IMR-90 (cell line): ENCODE results near the gene ITPRIP. TPM values are rescaled to one million over a fixed set of nuclear protein-coding genes. Genes with fewer than 3 reads are reported as not detected.
A peak's percentile ranks its signal among the peaks of the same experiment; 100 is the strongest.

ENCODE experiments used
- ATAC-seq: fragments of 200-7000 bp; cut with Tn5 transposase; 2 replicates; pipeline ENCODE4 v1.9.1; 2020; ENCODE audit warnings: low read depth, mild to moderate bottlenecking, moderate library complexity
- BruUV-seq: library from RNA; stranded (reverse); fragments of 400-500 nt; replicated peaks from 2 replicates; lab custom pipeline; 2021; lab: Mats Ljungman, UMichigan
- CTCF ChIA-PET: fragments of 300-600 bp; formaldehyde crosslinking; extraction: SDS; loops from one replicate; lab custom pipeline; 2021; ENCODE audit warnings: antibody characterized with exemption; lab: Yijun Ruan, JAX
- POLR2A ChIA-PET: fragments of 300-600 bp; sonication (Branson Sonifier 250); formaldehyde crosslinking; loops from one replicate; lab custom pipeline; 2022; ENCODE audit warnings: antibody characterized with exemption; ENCODE audit not compliant: unreplicated experiment; lab: Charles Lee
- DNase-seq: peaks from one replicate; pipeline ENCODE4 v3.0.0; 2013
- H2AFZ ChIP-seq: replicated peaks from 2 replicates; pipeline ENCODE3; 2013; ENCODE audit warnings: low read length, mild to moderate bottlenecking; ENCODE audit not compliant: poor library complexity
- H2AK5ac ChIP-seq: 2 replicates; pipeline ENCODE4 v1.6.1; 2013; ENCODE audit warnings: low read depth, low read length, inconsistent platforms
- H2AK9ac ChIP-seq: replicated peaks from 2 replicates; pipeline ENCODE3; 2013; ENCODE audit warnings: mild to moderate bottlenecking, low read depth, low read length, moderate library complexity; ENCODE audit not compliant: poor library complexity
- H2BK120ac ChIP-seq: 2 replicates; pipeline ENCODE4 v1.6.1; 2013; ENCODE audit warnings: low read depth, low read length, inconsistent platforms
- H2BK15ac ChIP-seq: 3 replicates; pipeline ENCODE4 v1.6.1; 2013; ENCODE audit warnings: low read depth, low read length, inconsistent platforms
- H2BK20ac ChIP-seq: 2 replicates; pipeline ENCODE4 v1.6.1; 2013; ENCODE audit warnings: low read depth, mild to moderate bottlenecking, inconsistent platforms, low read length, moderate library complexity
- H2BK5ac ChIP-seq: 2 replicates; pipeline ENCODE4 v1.6.1; 2013; ENCODE audit warnings: mild to moderate bottlenecking, low read depth, low read length, inconsistent platforms; ENCODE audit not compliant: poor library complexity, severe bottlenecking
- H3K14ac ChIP-seq: replicated peaks from 2 replicates; pipeline ENCODE4 v1.6.1; 2013; ENCODE audit warnings: low read depth, low read length, inconsistent platforms
- H3K18ac ChIP-seq: 2 replicates; pipeline ENCODE4 v1.6.1; 2013; ENCODE audit warnings: low read depth, low read length, control low read depth
- H3K23ac ChIP-seq: 2 replicates; pipeline ENCODE4 v1.6.1; 2013; ENCODE audit warnings: low read depth, low read length, inconsistent platforms
- H3K27ac ChIP-seq: 2 replicates; pipeline ENCODE4 v1.5.1; 2013; ENCODE audit warnings: mild to moderate bottlenecking, control low read depth, low read length; ENCODE audit not compliant: insufficient read depth
- H3K27me3 ChIP-seq: 2 replicates; pipeline ENCODE4 v1.6.1; 2013; ENCODE audit warnings: low read length; ENCODE audit not compliant: control insufficient read depth, insufficient read depth
- H3K36me3 ChIP-seq: 2 replicates; pipeline ENCODE4 v1.6.1; 2013; ENCODE audit warnings: low read length, mixed read lengths; ENCODE audit not compliant: control insufficient read depth, insufficient read depth
- H3K4ac ChIP-seq: 2 replicates; pipeline ENCODE4 v1.6.1; 2013; ENCODE audit warnings: low read depth, low read length, inconsistent platforms
- H3K4me1 ChIP-seq: 2 replicates; pipeline ENCODE4 v1.6.1; 2013; ENCODE audit warnings: low read length, mixed read lengths; ENCODE audit not compliant: control insufficient read depth, insufficient read depth
- H3K4me2 ChIP-seq: 2 replicates; pipeline ENCODE4 v1.6.1; 2013; ENCODE audit warnings: low read depth, mild to moderate bottlenecking, control low read depth, low read length, moderate library complexity
- H3K4me3 ChIP-seq: 2 replicates; pipeline ENCODE4 v1.5.1; 2013; ENCODE audit warnings: low read depth, mild to moderate bottlenecking, control low read depth, low read length, moderate library complexity; ENCODE audit not compliant: insufficient read depth
- H3K56ac ChIP-seq: 2 replicates; pipeline ENCODE4 v1.6.1; 2013; ENCODE audit warnings: low read length, inconsistent platforms; ENCODE audit not compliant: insufficient read depth; ENCODE audit errors: extremely low read depth
- H3K79me1 ChIP-seq, 2 experiments: 2 replicates each; pipeline ENCODE4 v1.6.1; 2013; ENCODE audit warnings: low read length in 2 of 2, inconsistent platforms in 1 of 2, low read depth in 1 of 2
- H3K9ac ChIP-seq: 2 replicates; pipeline ENCODE4 v1.6.1; 2013; ENCODE audit warnings: low read depth, low read length, control low read depth
- H3K9me1 ChIP-seq: 2 replicates; pipeline ENCODE4 v1.6.1; 2013; ENCODE audit warnings: low read length, inconsistent platforms; ENCODE audit not compliant: insufficient read depth
- H3K9me3 ChIP-seq: 2 replicates; pipeline ENCODE4 v1.6.1; 2013; ENCODE audit warnings: low read length; ENCODE audit not compliant: control insufficient read depth, insufficient read depth
- H4K20me1 ChIP-seq: 2 replicates; pipeline ENCODE4 v1.6.1; 2013; ENCODE audit warnings: low read length, inconsistent platforms; ENCODE audit not compliant: insufficient read depth
- H4K5ac ChIP-seq: 2 replicates; pipeline ENCODE4 v1.6.1; 2013; ENCODE audit warnings: mild to moderate bottlenecking, low read depth, low read length, control low read depth
- H4K8ac ChIP-seq, 2 experiments: 2 replicates each; pipeline ENCODE4 v1.6.1; 2013; ENCODE audit warnings: low read depth in 2 of 2, low read length in 2 of 2, control low read depth in 1 of 2, inconsistent platforms in 1 of 2
- H4K91ac ChIP-seq: 2 replicates; pipeline ENCODE4 v1.6.1; 2013; ENCODE audit warnings: low read depth, low read length, inconsistent platforms; ENCODE audit not compliant: insufficient read depth
- CEBPB ChIP-seq: IDR thresholded peaks from 2 replicates; pipeline ENCODE4 v1.6.1; 2012; ENCODE audit warnings: low read depth, low read length, improper control_type of control experiment
- CHD1 ChIP-seq: IDR thresholded peaks from 2 replicates; pipeline ENCODE4 v1.6.1; 2012; ENCODE audit warnings: low read depth, low read length, improper control_type of control experiment
- CTCF ChIP-seq: conservative IDR thresholded peaks from 2 replicates; pipeline ENCODE4 v1.5.1; 2012; ENCODE audit warnings: mild to moderate bottlenecking, low read depth, low read length, improper control_type of control experiment
- ELK1 ChIP-seq: fragments of 150-350 bp; IDR thresholded peaks from 2 replicates; pipeline ENCODE4 v1.6.1; 2016; ENCODE audit warnings: low read depth, mild to moderate bottlenecking, low read length, moderate library complexity, borderline replicate concordance
- MAZ ChIP-seq: IDR thresholded peaks from 2 replicates; pipeline ENCODE4 v1.6.1; 2012; ENCODE audit warnings: low read depth, mild to moderate bottlenecking, low read length, improper control_type of control experiment, moderate library complexity, borderline replicate concordance
- MXI1 ChIP-seq: IDR thresholded peaks from 2 replicates; pipeline ENCODE4 v1.6.1; 2012; ENCODE audit warnings: low read depth, mild to moderate bottlenecking, low read length, moderate library complexity, borderline replicate concordance
- NFE2L2 ChIP-seq: fragments of 150-350 bp; IDR thresholded peaks from 2 replicates; pipeline ENCODE4 v1.6.1; 2016; ENCODE audit warnings: low read depth, mild to moderate bottlenecking, low read length
- POLR2A ChIP-seq: IDR thresholded peaks from 2 replicates; pipeline ENCODE4 v1.6.1; 2012; ENCODE audit warnings: mild to moderate bottlenecking, low read depth, low read length
- RAD21 ChIP-seq: IDR thresholded peaks from 2 replicates; pipeline ENCODE4 v1.6.1; 2012; ENCODE audit warnings: low read length, improper control_type of control experiment
- RCOR1 ChIP-seq: IDR thresholded peaks from 2 replicates; pipeline ENCODE4 v1.6.1; 2012; ENCODE audit warnings: mild to moderate bottlenecking, low read length, improper control_type of control experiment; ENCODE audit not compliant: insufficient replicate concordance
- RFX5 ChIP-seq: IDR thresholded peaks from 2 replicates; pipeline ENCODE4 v1.8.0; 2012; ENCODE audit warnings: low read depth, mild to moderate bottlenecking, low read length, moderate library complexity
- SMC3 ChIP-seq: fragments of 150-350 bp; IDR thresholded peaks from 2 replicates; pipeline ENCODE4 v1.6.1; 2016; ENCODE audit warnings: low read depth, mild to moderate bottlenecking, antibody characterized with exemption, low read length, moderate library complexity
- USF2 ChIP-seq: fragments of 150-350 bp; IDR thresholded peaks from 2 replicates; pipeline ENCODE4 v1.6.1; 2017; ENCODE audit warnings: mild to moderate bottlenecking, antibody characterized with exemption, low read length, low read depth
- WGBS, 2 experiments: methylation state at CpG; one replicate each; pipeline versions ENCODE4 v1.1.5 to v1.1.7; 2013; ENCODE audit warnings: missing lambda C conversion rate in 2 of 2; ENCODE audit not compliant: insufficient read length in 1 of 2; ENCODE audit errors: extremely low coverage in 2 of 2; 5-methylcytosine and 5-hydroxymethylcytosine counted together
- dilution Hi-C: fragments of 300-500 bp; cut with HindIII; formaldehyde crosslinking; loops from one replicate; pipeline ENCODE4 v1.14.3; 2018; ENCODE audit warnings: low sequenced_read_pairs; ENCODE audit not compliant: unreplicated experiment
- in situ Hi-C: fragments of 300-500 bp; cut with MboI; formaldehyde crosslinking; loops from 3 replicates; pipeline ENCODE4 v1.14.3; 2019; ENCODE audit warnings: low sequenced_read_pairs, inconsistent platforms, mixed read lengths
- intact Hi-C: fragments of 100-400 bp; cut with micrococcal nuclease; formaldehyde crosslinking; loops from 2 replicates; pipeline ENCODE4 v1.10.0; 2022
- polyA plus RNA-seq, 3 experiments: library from polyadenylated mRNA; depleted of rRNA; stranded (reverse); fragments of >200 nt; gene quantifications; 2 replicates each; pipeline ENCODE4 v1.2.3, GENCODE V29; 2012; ENCODE audit warnings: low replicate concordance in 1 of 3
- total RNA-seq: library from RNA; depleted of rRNA; stranded (reverse); fragments of >200 nt; gene quantifications from 2 replicates; pipeline ENCODE4 v1.2.3, GENCODE V29; 2012

The ITPRIP gene
- total and polyA plus RNA-seq, 2 of the 4 experiments (the other 2 are of a cell fraction) = 7.5 to 31.9 TPM

DNA sequence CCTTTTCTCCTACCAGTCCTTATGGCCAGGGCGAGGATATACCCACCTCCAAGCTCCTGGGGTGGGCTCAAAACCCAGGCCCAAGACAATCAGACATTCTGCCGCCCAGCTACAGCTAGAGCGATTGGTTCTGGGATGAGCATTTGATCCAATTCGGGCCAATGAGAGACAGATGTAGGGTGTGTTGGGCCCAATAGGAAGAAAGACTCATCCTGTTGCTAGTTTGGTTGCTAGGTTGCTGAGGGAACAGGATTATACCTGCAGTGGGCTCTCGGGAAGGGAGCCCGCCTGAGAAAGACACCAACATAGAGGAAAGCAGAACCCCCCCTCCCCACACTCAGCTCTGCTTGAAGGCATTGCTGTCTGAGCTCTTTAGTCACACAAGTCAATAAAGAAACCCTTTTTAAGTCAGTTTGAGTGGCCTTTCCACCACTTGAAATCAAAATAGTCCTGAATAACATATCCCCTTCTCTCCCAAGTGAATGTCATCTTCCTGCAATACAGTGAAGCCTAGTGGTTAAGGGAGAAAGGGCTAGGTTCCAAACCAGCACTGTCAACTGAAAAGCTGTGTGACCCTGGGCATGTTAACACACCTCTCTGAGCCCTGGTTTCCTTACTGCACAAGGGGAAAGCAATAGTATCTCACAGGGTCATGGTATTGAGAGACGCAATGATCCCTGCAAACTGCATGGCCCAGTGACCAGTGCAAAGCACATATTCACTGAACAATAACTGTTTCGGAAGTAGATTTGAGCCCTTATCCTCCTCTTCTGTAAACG lies 21.8 kb downstream of the ITPRIP start:
- Histone ChIP-seq H3K79me1 (peaks cover 16 to 97% of the 10 kb centered on the region in 2 experiments), H4K8ac (peak overlapping the region; percentile 5 to 20; a peak in 2 of 4 replicates), H3K9ac (no peak overlapping the region), H3K56ac (no peak overlapping the region), H3K4me1 (peaks cover 36% of the 10 kb centered on the region), H3K9me1 (peaks cover 50% of the 10 kb centered on the region), H3K4me2 (peak overlapping the region; percentile 35; the same call in 1 of the 2 replicates), H2AK9ac (peak overlapping the region; percentile 19), H2BK20ac (no peak overlapping the region; the same call in 1 of the 2 replicates), H2AFZ (no peak overlapping the region), H3K27me3 (no peaks in the 10 kb centered on the region), H4K5ac (peak overlapping the region; percentile 11; the same call in 1 of the 2 replicates), H3K18ac (peak overlapping the region; percentile 43), H2BK120ac (peak overlapping the region; percentile 20), H3K4me3 (no peak overlapping the region), H3K23ac (peak overlapping the region; percentile 85), H3K36me3 (peaks cover 37% of the 10 kb centered on the region), H4K20me1 (peaks cover 91% of the 10 kb centered on the region), H3K14ac (peak overlapping the region; percentile 8), H3K9me3 (no peaks in the 10 kb centered on the region), H2BK15ac (no peak overlapping the region), H2AK5ac (peak overlapping the region; percentile 46; the same call in 1 of the 2 replicates), H4K91ac (0 out of 2 replicates have a peak overlapping the region, but pooled peaks have one; percentile 11), H3K4ac (peak overlapping the region; percentile 62), H2BK5ac (peak overlapping the region; percentile 39), H3K27ac (peak overlapping the region; percentile 44; the same call in 1 of the 2 replicates)
- POLR2A ChIA-PET = no interaction called here
- intact Hi-C loops = loop anchor here (2.0 kb wide), 1 partner anchor 14 kb away; no protein-coding TSS in a partner anchor
- no peak for DNase-seq
- CTCF ChIA-PET = interaction anchor here (1.1 to 1.5 kb wide), 4 partner anchors 11 to 37 kb away, joined by 3 to 9 read pairs (median 5); no protein-coding TSS in a partner anchor
- no TSS peak for BruUV-seq
- dilution Hi-C loops = no loop called here
- 100% methylated on average over 2 of the region's 9 CpGs; no CpG with 5 or more reads in 1 of the 2 experiments for WGBS, 2 experiments
- in situ Hi-C loops = no loop called here
- no peak for ATAC-seq
- no peak for TF ChIP-seq RCOR1
- TF ChIP-seq CEBPB = no peak
- no peak for TF ChIP-seq ELK1
- TF ChIP-seq SMC3 = no peak
- TF ChIP-seq USF2 = no peak
- TF ChIP-seq CTCF = no peak
- no peak for TF ChIP-seq NFE2L2
- no peak for TF ChIP-seq RAD21
- TF ChIP-seq MXI1 = no peak
- TF ChIP-seq MAZ = no peak
- TF ChIP-seq RFX5 = no peak
- TF ChIP-seq POLR2A = no peak; the same call in 1 of the 2 replicates
- TF ChIP-seq CHD1 = no peak
